Fibroblast of the aortic adventitia (primary cell): ENCODE measurements around the gene ALDH18A1. TPM values are rescaled to one million over a fixed set of nuclear protein-coding genes. Genes with fewer than 3 reads are reported as not detected.

Experiments used
- DNase-seq: peaks from one replicate; pipeline ENCODE4 v3.0.0-alpha.2; 2010; ENCODE audit warnings: low read depth
- H3K4me3 ChIP-seq: 2 replicates; pipeline ENCODE4 v1.5.1; 2011; ENCODE audit warnings: low read depth, mild to moderate bottlenecking, control low read depth, low read length, moderate library complexity
- CTCF ChIP-seq: IDR thresholded peaks from 2 replicates; pipeline ENCODE4 v1.5.1; 2011; ENCODE audit warnings: mild to moderate bottlenecking, low read length, control low read depth, inconsistent platforms; ENCODE audit not compliant: insufficient read depth
- total RNA-seq: library from RNA; depleted of rRNA; stranded (reverse); fragments of >200 nt; gene quantifications from 2 replicates; pipeline ENCODE4 v1.2.3, GENCODE V29; 2012; ENCODE audit warnings: low replicate concordance

ALDH18A1 gene
- total RNA-seq, 1 donor = 76.9 TPM

- H3K4me3 ChIP-seq = no peak overlapping the region
- no peak for TF ChIP-seq CTCF
- DNase-seq = no peak
These were observed 7.0 kb upstream of the ALDH18A1 start for GRCh38 chr10:95663496-95663895.

- TF ChIP-seq CTCF = no peak
- no peak for DNase-seq
- no peak overlapping the region for H3K4me3 ChIP-seq
These were observed 5.3 kb upstream of the ALDH18A1 start for GRCh38 chr10:95661818-95662217.

GRCh38 chr10:95660283-95660682 is 3.8 kb upstream of the ALDH18A1 start:
- no peak for TF ChIP-seq CTCF
- no peak overlapping the region for H3K4me3 ChIP-seq
- DNase-seq = peak; percentile 59

GRCh38 chr10:95657250-95657649 is 739 bp upstream of the ALDH18A1 start:
- H3K4me3 ChIP-seq = peak overlapping the region; percentile 91
- DNase-seq = no peak

GRCh38 chr10:95655571-95656290 is 780 bp downstream of the ALDH18A1 start:
- TF ChIP-seq CTCF = no peak
- DNase-seq = peak; percentile 51
- peak overlapping the region; percentile 91 for H3K4me3 ChIP-seq

More at GRCh38 chr10:95657250-95657649, 739 bp upstream of the ALDH18A1 start:
- no peak for TF ChIP-seq CTCF

- no peak for DNase-seq
- TF ChIP-seq CTCF = no peak
- H3K4me3 ChIP-seq = no peak overlapping the region
These were observed 2.6 kb downstream of the ALDH18A1 start for GRCh38 chr10:95653895-95654294.
